Stimulated activated CD8-positive, alpha-beta memory T cell treated with anti-CD3 and anti-CD28 coated beads, Interleukin-12 subunit alpha, Interleukin-12 subunit beta, amount 100 ng/mL, for 24 hours (primary cell): ENCODE data around the gene SLC6A1.

ENCODE experiments used
- DNase-seq: peaks from one replicate; pipeline ENCODE4 v3.0.0-alpha.2; 2020; ENCODE audit errors: extremely low read depth

SLC6A1 gene

DNA sequence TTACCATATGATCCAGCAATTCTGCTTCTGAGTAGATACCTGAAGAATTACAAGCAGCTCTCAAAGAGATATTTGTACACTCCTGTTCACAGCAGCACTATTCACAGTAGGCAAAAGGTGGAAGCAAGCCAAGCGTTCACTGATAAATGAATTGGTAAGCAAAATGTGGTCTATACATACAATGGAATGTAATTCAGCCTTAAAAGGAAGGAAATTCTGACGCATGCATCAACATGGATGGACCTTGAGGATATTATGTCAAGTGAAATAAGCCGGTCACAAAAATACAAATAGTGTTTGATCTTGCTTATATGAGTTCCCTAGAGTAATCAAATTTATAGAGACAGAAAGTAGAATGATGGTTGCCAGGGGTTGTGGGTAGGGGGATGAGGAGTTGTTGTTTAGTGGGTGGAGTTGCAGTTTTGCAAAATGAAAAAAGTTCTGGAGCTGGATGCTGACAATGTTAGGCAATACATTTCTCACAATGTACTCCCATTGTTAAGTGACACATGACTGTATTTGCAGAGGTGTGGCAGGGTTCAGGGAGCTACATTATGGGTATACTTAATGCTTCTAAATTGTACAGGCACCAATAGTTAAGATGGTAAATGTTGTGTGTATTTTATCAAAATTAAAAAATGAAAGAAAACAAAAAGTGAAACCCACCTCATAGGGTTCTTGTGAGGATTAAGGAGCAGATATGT lies 26.7 kb downstream of the SLC6A1 start:
- DNase-seq: no peak

DNA sequence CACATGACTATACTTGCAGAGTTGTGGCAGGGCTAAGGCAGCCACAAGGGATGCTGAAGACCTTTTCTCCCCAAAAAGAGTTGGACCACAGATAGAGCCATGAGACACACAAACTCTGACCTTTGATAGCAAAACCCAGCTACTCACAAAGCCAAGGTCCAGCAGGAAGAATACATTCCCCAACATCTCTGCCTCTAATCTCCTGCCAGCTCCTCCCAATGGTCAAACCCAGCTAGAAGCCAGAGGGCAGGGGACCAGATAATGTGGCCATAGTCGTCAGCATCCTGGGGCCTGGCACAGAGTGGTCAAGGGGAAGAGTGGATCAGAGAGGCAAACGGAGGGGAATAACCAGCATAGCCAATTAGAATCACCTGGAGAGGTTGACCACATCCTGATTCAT lies 28.2 kb downstream of the SLC6A1 start:
- no peak for DNase-seq

GRCh38 chr3:11021611-11022011 lies 29.1 kb downstream of the SLC6A1 start:
- DNase-seq: no peak

DNA sequence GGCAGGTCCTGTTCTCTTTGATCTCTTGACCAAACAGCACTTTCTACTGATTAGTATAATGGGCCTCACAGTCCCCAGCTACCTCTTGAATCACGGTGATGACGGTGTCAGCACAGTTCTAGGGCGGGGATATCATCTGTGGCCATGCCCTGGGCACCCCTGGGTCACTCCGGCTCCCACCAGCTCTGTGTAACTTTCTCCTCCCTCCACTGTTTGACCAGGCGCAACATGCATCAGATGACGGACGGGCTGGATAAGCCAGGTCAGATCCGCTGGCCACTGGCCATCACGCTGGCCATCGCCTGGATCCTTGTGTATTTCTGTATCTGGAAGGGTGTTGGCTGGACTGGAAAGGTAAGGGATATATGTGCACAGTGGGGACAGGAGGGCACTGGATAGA lies 29.6 kb downstream of the SLC6A1 start:
- no peak for DNase-seq

DNA sequence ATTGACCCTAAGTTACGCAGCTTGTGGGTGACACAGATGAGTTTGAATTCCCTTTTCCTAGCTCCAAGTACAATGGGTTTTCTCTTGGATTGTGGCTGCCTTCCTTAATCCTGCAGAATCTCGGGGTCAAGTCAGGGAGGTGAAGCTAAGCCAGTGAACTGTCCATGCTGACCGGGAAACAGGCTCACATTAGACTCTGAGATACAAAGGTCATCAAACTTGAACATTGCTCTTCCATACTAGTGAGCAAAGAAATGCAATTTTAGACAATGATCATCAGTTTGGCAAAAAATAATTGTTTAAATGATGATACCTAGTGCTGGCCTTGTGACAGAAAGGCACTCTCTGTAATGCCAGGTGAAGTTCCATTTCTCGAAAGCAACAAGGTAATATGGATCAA lies 31.6 kb downstream of the SLC6A1 start:
- no peak for DNase-seq

- no peak for DNase-seq
These were observed 37.4 kb downstream of the SLC6A1 start for GRCh38 chr3:11029948-11030347.

GRCh38 chr3:11033871-11034270 lies 41.3 kb downstream of the SLC6A1 start:
- DNase-seq: no peak

DNA sequence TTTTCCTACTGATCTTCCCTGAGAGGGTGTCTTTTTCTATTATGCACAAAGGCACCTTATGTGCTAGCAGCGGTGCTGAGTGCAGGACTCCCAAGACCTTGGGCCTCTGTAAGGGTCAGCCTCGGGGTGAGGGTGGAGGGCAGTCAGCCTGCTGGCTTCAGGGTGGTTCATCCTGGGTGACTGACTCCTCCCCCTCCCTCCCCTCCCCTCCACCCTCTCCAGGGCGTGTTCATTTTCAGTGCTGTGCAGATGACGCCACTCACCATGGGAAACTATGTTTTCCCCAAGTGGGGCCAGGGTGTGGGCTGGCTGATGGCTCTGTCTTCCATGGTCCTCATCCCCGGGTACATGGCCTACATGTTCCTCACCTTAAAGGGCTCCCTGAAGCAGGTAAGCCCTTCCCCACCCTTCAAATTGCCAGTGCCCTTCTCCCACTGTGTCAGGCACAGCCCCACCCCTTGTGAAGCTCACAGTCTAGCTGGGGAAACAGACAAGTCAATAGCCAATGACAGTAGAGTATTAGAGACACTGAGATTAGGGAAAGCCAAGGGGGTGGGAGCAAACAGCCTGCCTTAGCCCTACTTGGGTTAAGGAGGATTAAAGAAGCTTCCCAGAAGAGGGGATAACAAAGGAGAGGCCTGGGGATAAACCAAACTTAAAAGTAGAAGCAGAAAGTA lies 41.9 kb downstream of the SLC6A1 start:
- DNase-seq: no peak

GRCh38 chr3:11035757-11036505 lies 43.4 kb downstream of the SLC6A1 start:
- no peak for DNase-seq

DNA sequence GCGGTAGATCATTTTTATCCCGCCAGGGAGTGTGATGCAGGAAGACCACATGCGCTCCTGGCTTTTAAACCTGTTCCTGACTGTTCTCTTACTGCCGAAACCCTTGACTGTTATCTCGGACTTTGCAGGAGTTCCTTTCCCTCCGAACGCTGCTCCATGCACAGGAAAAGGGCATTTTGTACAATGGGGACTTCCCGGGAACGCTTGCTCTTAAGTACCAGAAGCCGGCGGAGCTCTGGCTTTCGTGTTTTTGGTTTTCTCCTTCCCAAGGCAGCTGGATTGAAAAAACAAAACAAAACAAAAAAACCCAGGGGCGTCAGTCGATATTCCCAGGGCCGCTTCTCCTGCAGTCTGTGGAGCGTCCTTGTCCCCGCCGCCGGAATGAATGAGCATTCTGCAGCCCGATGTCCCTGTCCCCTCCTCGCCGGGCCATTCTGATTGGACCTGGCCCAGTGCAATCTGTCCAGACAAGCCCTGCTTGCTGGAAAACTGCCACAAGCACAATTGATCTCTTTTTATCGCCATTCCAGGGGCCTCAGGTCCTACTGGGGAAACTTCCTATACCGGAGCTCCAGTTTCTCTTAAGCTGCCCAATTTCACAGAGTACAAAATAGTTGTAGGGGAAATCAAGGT lies 44.8 kb downstream of the SLC6A1 start:
- no peak for DNase-seq

- no peak for DNase-seq
These were observed 45.4 kb downstream of the SLC6A1 start for GRCh38 chr3:11037976-11038375.

DNA sequence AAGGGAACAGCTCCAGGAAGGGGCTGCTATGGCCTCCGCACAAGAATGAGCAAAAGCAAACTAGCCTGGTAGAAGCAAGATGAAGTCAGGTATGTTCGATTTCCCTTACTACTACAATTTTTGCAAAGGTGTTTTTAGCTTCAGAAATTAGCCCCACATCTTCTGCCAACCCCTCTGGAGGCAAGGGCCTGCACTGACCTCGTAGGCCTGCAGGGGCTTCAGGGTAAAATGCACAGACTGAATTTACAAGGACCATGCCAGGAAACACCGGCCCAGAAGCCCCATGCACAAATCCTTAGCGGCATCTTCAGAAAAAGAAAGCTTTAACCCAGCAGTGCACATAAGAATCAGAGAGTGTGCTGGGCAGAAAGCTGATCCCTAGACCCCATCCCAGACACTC lies 53.0 kb downstream of the SLC6A1 start:
- DNase-seq: no peak

DNA sequence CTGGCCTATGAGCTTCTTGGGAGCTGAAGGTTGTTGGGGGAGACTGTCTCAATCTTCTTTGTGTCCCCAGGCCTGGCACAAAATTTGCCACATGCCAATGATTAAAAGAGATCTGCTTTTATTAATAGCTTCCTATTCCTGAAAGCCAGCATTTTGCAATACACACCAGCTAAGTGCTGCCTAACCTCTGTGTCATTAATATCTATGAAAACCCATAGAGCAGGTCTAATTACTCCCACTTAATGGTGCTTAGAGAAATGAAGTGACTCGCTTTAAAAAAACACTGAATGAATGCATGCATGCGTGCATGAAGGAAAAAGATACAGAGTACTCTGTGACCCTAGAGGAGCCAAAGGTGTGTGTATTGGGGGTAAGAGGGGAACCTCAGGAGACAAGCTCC lies 55.0 kb downstream of the SLC6A1 start:
- no peak for DNase-seq

DNA sequence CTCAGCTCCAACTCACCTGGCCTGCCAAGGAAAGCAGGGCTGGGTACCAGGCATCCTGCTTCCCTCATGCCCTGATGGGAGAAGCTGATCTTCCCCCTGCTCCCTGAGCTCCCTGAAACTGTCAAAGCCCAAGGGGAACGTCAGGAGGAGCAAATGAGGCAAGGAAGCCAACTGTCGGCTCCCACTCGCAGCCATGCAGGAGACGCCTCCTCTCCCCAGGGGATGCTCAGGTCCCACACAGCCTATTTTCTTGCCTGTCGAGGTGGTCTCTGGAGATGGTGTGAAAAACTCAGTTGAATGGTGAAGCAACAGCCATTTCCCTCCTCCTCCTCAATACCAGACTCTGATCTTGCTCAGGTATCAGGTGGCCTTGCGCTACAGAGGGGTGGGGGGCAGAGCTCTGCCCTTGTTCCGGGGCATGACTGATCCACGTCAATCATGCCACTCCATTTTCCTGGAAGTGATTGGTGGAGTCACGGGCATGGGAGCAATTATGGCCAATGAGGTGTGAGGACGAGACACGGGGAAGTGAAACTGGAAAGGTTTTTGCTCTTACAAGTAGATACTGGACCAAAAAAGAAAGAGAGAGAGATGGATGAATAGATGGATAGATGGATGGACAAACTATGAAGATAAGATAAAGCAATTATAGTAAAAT lies 58.2 kb downstream of the SLC6A1 start:
- no peak for DNase-seq

GRCh38 chr3:11053926-11054503 lies 61.5 kb downstream of the SLC6A1 start:
- DNase-seq: no peak

GRCh38 chr3:11054739-11055438 lies 62.3 kb downstream of the SLC6A1 start:
- no peak for DNase-seq

DNA sequence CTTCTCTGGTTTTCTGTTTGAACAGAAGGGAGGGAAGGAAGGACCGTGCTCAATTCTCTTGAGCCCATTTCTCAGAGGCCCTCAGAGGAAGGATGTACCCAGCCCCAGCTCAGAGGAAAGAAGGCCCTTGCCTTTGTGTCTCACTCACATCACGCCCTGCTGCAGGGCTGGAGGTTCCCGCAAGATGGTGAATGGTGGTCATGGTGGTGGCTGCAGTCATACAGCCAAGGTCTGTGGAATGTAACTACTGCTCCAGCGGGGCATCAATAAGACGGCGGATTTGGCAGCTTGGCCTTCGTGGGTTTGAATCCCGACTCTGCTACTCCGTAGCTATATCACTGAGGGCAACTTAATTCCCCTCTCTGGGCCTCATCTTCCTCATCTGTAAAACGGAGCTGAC lies 62.9 kb downstream of the SLC6A1 start:
- DNase-seq: no peak

GRCh38 chr3:11056531-11057050 lies 64.0 kb downstream of the SLC6A1 start:
- no peak for DNase-seq

GRCh38 chr3:11057655-11058054 lies 65.1 kb downstream of the SLC6A1 start:
- DNase-seq: no peak

DNA sequence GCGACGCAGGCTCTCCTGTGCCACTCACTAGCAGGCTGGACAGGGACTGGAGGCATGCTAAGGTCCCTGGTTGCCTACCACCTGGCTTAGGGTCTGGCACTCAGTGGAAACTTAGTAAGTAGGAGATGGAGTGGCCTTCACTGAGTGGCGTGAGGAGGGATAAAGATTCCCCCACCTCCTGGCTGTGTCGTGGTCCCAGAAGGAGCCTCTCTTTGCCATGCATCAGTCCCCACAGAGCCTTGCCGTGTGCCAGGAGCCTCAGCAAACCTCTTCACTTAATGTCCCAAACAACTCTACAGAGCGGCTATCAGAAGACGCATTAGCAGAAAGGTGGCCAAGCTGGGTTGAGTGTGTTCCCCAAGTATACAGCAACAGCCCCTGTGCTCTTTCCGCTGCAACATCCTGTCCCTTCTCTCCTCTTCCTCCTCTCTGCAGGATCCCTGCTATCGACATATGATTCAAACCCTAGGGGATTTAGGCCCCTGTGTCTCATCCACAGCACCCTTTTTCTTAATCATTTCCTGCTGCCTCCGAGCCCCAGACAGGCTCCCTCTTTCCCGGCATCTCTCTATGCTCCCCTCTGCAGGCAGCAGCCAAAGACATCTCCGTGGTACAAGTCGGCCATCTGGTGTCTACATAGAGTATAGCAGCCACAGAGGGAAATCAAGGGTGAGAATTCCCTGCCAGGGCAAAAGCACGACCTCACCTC lies 66.7 kb downstream of the SLC6A1 start:
- peak; percentile 9 for DNase-seq
